Retinal pigment epithelial cell (primary cell): ENCODE data around the gene CNGA3.

ENCODE experiments used
- DNase-seq: peaks from one replicate; pipeline ENCODE4 v3.0.0-alpha.2; 2010; ENCODE audit warnings: low read depth
- H3K4me3 ChIP-seq: 2 replicates; pipeline ENCODE4 v1.5.1; 2011; ENCODE audit warnings: mild to moderate bottlenecking, low read length, control low read depth, moderate library complexity
- CTCF ChIP-seq: conservative IDR thresholded peaks from 2 replicates; pipeline ENCODE4 v1.5.1; 2011; ENCODE audit warnings: low read depth, low read length, control low read depth, inconsistent platforms

The CNGA3 gene

DNA sequence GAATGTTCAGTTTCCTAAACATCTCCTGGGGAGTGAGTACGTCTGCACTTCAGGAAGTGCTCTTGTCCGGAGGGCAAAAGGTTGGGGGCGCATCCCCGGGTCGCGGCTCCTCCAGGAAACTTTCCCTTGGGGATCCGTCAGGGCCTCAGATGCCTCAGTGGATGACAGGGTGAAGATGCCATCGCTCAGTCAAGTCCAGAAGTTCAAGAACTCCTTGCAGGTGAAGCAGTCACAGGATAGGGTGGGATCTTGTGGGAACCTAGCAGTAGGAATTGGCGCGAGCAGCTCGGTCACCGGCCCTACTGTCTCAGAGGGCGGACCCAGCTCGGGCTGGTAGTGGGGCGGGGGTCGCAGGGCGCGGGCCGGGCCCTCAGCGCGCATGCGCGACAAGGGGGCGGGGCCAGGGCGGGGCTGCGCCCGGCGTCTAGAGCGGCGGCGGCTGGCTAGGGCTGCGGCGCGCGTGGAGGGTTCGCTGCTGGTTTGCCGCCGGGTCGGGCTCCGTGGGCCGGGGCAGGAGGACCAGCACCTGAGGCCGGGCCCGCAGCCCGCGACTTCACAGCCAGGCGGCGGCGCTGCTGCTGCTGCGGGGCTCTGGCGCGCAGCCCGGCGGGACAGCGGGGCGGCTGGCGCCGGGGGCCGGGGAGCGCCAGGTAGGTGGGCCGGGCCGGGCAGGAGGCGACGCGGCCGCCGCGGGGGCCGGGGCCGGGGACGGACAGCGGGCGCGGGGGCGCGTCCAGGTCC, 98.3 kb downstream of the CNGA3 start, which contains the start of gene INPP4A:
Gene INPP4A, plus strand, starts transcription at position 423 of the 741 bp plus-strand sequence. CDS start 75,191 bp downstream, outside the sequence.
- peak within 1 kb of the TSS; percentile 79 for H3K4me3 ChIP-seq
- no peak for DNase-seq
- TF ChIP-seq CTCF, result no peak

- DNase-seq, result no peak
- H3K4me3 ChIP-seq, result peak overlapping the region; percentile 79
- no peak for TF ChIP-seq CTCF
Observed at GRCh38 chr2:98445177-98445682, 99.0 kb downstream of the CNGA3 start.

DNA sequence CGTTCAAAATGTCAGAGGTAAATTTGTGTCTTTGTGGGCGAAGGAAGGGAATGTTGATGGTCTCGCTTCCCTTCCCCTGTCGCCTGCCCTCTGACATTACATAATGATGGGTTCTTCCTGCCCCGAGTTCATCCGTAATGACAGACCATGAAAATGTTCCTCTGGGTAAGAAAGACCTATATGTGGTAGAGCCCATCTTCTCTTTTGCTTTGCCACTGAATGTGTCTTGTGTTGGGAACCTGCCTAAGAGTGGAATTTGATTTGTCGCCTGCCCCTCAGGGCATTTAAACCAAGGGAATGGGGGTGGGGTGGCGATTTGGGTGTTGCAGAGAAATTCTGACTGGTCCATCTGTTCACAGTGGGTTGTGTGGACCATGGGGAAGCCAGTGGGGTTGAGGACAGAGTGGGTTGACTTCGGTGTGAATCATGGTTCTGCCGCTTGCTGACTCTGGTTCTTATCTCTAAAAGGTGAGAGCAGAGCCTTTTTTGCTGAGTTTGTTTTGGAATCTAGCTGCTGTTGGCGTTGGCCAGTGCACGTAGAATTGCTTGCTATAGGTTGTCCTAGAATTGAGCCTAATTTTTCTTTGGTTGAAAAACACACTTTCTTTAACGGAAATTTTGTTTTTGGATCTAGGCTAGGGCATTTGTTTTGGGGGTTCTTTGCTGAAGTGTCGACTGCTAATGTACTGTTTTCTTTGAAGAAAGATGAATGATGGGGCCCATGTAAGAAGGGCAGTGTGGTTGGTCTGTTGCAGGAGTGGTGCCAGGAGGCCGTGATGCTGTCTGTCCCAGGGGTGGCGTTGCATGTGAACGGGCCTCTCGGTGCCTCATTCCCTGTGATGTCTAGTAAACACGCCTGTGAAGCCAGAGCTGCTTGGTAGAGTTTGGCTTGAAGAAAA, 99.7 kb downstream of the CNGA3 start:
- TF ChIP-seq CTCF, result no peak
- no peak for DNase-seq
- peak overlapping the region; percentile 79 for H3K4me3 ChIP-seq

DNA sequence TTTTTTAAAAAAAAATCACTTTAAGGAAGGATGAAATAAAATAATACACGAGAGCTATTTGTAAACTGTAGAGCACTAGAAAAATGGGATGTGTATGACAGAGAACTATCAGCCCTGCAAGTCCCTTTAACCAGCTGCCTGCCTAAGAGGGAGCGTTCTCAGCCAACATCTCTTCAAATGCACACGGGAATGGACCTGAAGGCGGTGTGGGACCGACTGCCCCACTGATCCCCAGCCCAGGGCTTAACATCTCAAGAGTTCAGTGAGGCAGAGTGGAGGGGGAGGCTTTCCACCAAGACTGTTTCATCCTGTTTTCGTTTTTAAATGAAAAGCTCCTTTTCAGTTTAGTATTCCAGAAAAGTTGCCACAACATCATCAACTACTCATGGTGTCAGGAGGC, 100.6 kb downstream of the CNGA3 start:
- TF ChIP-seq CTCF, result no peak
- H3K4me3 ChIP-seq, result no peak overlapping the region
- no peak for DNase-seq
